ENCODE measurements around the gene ZBTB8A.
A peak's percentile ranks its signal among the peaks of the same experiment; 100 is the strongest.
"Not testable (repeated sequence)": the region's sequence is repeated elsewhere in the genome, so short reads cannot be mapped to it uniquely, and the experiment has no call there.

Gene ZBTB8A

DNA sequence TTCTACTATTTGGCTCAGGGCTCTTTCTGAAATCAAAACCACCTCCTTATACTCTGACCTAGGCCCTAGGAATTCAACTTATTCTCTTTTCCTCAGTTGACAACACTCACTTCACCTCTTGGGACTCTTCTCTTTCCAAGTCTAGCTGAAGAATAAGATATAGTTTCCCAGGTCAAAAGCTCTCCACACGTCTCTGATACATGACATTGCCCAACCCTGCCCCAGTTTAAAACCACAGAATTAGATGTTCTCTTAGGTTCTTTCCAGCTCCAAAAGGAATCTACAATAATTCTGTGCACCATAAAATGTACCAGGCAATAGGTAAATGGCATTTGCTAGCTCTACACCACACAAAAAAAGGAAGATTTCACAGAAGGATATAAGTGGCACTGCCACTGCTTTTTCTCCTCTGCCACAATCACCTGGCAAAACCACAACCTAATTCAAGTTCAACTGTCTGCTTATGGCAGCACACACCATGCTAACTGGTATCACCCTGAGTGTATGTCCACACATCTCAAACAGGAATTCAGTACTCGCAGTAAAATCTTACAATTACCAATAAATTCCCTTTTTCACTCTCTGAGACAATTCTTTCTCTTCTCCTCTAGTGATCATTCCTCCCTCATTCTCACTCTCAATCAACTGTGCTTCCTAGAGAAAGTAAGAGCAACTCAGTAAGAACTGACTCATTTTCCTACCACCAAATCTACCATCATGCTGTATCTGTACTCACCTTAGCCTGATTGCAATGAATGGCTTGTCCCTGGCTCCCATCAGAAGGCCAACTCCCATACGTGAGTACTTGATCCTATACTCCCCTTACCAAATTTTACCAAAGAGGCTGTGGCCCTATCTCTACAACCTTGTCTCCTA is 83.8 kb downstream of the ZBTB8A start:
- no peak for DNase-seq

DNA sequence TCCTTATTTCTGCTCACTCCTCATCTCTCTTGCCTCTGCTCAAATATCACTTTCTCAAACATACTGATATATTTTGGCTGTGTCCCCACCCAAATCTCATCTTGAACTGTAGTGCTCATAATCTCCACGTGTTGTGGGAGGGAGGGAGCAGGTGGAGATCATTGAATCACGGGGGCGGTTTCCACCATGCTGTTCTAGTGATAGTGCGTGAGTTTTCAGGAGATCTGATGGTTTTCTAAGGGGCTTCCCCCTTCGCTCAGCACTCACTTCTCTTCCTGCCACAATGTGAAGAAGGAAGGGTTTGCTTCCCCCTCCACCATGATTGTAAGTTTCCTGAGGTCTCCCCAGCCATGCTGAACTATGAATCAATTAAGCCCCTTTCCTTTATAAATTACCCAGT is 84.5 kb downstream of the ZBTB8A start:
- DNase-seq, result no peak

DNA sequence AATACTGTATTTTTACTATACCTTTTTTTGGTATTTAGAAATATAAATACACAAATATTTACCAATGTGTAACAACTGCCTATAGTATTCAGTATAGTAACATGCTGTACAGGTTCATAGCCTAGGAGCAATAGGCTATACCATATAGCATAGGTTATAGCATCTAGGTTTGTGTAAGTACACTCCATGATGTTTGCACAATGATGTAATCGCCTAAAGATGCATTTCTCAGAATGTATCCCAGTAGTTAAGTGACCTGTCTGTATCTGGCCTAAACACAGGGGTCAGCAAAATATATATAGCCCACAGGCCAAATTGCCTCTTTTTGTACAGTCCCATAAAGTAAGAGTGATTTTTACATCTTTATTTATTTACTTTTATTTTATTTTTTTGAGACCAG is 86.9 kb downstream of the ZBTB8A start:
- DNase-seq, result no peak

DNA sequence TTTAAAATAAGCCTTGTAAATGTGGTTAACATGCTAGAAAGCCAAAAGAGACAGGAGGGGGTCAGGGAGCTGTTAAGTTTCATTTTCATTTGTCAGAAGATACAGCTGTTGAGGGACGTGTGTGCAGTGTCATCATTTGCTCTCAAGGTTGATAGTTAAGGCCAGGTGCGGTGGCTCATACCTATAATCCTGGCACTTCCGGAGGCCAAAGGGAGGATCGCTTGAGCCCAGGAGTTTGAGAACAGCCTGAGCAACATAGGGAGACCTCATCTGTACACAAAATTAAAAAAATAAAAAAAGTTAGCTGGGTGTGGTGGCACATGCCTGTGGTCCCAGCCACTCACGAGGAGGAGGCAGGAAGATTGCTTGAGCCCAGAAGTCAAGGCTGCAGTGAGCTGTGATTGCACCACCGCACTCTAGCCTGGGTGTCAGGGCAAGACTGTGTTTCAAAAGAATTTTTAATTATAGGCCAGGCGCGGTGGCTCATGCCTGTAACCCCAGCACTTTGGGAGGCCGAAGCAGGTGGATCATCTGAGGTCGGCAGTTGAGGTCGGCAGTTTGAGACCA is 88.5 kb downstream of the ZBTB8A start:
- DNase-seq, result no peak

DNA sequence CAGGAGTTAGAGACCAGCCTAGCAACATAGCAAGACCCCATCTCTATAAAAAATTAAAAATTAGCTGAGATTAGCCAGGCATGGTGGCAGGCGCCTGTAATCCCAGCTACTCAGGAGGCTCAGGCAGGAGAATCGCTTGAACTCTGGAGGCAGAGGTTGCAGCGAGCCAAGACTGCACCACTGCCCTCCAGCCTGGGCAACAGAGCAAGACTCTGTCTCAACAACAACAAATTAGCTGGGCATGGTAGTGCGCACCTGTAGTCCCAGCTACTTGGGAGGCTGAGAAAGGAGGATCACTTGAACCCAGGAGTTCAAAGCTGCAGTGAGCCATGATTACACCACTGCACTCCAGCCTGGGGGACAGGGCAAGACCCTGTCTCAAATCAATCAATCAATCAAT is 90.9 kb downstream of the ZBTB8A start:
- DNase-seq, result not testable (repeated sequence)

DNA sequence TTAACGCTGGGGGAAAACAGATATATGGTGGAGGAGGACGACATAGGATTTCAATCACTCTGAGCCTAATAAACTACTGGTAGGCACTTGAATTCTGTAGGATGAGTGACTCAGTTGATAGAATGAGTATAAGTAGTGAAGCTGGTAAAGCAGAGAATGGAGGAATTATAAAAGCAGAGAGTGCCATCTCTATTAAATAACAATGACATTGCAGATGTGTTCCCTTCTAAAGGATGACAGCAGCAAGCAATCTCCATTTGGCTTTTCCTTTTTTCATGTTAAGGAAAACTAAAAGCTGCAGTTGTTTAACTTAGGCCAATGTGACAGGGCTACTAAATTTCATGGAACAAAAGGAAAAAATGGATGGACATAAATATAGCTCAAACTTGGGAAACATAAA is 93.6 kb downstream of the ZBTB8A start:
- no peak for DNase-seq

DNA sequence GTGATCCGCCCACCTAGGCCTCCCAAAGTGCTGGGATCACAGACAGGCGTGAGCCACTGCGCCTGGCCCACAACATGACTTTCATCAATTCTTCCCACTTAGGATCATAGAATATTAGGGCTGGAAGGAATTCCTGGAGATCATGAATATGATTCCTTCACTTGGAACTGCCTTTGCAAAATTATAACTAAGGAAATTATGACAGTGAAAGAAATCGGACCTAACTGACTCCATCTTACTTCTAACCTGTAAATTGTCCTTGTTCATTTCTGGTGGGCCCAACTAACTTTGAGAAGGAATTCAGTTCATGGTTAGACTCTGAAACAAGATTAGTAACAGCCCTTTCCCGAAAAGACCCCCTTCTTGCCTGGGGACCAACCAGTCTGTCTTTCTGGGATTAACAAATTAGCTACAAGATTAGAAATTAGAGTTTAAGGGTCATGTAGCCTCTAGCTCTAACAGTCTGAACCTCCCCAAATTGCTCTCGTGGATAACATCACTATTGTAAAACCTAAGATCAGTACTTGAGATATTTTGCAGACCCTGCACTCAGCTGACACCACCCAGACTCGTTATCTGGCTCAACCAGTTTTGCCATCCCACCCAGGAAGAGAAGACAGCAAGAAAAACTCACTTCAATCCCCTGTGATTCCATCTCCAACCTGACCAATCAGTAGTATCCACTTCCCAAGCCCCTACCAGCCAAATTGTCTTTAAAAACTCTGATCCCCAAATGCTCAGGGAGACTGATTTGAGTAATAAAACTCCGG is 96.5 kb downstream of the ZBTB8A start:
- no peak for DNase-seq

DNA sequence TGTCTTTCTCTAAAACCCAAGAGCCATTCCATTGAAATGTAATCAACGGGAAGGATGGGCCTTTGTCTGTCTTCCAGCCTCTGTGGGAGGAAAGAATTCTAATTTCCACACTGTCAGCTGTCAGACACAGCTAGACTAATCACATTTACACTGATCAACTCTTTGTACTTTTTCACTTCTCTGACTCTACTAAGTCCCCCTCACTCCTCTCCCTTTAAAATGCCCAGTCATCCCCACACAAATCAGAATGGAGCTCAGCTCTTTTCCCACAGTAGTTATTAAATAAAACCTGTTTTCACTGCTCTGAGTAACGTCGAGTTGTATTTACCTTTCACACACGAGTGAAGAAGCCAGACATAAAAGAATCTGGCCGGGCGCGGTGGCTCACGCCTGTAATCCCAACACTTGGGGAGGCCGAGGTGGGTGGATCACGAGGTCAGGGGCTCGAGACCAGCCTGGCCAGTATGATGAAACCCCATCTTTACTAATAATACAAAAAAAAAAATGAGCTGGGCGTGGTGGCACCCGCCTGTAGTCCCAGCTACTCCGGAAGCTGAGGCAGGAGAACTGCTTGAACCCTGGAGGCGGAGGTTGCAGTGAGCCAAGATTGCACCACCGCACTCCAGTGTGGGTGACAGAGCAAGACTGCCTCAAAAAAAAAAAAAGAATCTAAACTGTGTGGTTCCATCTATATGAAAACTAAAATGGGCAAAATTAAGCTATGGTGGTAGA is 97.9 kb downstream of the ZBTB8A start:
- DNase-seq, result no peak

DNA sequence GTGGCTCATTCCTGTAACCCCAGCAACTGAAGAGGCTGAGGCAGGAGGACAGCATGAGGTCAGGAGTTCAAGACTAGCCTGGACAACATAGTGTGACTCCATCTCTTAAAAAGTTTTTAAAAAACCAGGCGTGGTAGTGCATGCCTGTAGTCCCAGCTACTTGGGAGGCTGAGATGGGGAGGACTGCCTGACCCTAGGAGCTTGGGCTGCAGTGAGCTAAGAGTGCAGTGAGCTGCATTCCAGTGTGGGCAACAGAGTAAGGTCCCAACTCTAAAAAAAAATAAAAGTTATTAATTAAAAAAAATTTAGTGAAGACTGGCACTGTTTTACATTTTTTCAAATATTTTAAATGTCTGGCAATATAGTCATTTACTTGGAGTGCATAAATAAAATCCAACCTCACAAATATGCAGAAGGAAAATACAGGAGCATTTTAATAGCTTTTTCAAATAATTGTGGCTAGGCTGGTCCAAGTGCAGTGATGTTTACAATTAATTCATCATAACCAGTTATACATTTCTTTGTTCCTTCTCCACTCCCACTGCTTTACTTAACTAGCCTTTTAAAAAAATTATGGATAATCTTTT is 100.4 kb downstream of the ZBTB8A start:
- DNase-seq, result no peak

DNA sequence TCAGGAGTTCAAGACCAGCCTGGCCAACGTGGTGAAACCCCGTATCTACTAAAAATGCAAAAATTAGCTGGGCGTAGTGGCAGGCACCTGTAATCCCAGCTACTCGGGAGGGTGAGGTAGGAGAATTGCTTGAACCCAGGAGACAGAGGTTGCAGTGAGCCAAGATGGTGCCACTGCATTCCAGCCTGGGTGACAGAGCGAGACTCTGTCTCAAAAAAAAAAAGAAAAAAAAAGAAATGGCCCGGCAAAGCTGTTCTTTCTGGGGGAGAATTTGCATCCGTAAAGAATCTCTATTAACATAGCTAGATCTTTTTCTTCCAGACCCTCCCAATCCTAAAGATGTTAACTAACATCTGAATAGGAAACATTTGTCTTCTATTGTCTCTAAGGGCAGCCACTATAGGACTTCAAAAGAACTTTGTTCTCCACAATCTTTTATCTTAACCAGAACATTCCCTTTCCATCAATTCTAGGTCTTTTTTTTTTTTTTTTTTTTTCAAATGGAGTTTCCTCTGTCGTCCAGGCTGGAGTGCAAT is 103.1 kb downstream of the ZBTB8A start:
- DNase-seq, result not testable (repeated sequence)

DNA sequence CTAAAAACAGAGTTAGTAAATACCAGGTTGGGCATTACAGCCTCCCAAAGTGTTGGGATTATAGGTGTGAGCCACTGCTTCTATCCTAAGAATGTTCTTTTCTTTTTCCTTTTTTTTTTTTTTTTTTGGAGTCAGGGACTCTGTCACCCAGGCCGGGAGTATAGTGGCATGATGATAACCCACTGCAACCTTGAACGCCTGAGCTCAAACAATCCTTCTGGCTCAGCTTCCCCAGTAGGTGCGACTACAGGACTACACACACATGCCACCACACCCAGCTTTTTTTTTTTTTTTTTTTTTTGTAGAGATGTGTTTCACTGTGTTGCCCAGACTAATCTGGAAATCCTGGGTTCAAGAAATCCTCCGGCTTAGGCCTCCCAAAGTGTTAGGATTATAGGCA is 105.2 kb downstream of the ZBTB8A start:
- DNase-seq, result no peak

DNA sequence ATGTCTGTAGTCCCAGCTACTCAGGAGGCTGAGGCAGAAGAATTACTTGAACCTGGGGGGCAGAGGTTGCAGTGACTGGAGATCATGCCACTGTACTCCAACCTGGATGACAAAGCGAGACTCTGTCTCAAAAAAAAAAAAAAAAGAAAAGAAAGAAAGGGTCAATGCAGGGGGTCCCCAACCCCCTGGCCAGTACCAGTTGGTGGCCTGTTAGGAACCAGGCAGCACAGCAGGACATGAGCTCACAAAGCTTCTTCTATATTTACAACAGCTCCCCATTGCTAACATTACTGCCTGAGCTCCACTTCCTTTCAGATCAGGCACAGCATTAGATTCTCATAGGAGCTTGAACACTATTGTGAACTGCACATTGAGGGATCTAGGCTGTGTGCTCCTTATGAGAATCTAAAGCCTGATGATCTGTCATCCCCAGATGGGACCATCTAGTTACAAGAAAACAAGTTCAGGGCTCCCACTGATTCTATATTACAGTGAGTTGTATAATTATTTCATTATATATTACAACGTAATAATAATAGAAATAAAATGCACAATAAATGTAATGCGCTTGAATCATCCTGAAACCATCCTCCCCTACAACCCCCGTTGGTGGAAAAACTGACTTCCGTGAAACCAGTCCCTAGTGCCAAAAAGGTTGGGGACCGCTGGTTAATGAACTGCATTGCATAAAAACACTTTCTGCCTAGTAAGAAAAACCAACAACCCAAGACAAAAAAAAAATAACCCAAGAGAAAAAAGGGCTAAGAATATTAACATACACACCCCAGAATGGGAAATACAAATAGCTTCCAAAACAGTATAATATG is 108.3 kb downstream of the ZBTB8A start:
- DNase-seq, result no peak

DNA sequence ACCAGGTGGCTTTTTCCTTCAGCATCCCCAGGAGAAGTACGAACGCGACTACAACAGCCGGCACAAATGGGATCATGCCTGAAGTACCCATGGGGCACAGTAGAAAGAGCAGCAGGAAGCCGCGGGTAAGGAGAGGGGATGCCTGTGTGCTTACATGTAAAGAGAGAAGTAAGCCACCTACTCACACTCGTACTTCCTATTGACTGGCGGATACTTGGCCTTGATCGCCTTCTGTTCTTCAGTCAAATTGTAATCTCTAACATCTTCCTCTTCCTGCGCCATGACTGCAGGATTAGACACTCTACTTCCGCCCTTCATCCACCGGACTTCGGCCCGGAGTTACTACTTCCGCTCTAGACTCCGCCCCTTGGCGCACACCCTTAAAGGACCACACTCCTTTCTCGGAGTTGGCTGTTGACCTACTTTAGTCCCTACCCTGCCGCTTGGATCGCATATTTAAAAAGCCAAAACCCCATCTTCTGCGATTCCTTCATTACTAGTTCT is 111.1 kb downstream of the ZBTB8A start, which contains the start of gene ZBTB8OS:
Gene ZBTB8OS, minus strand, starts transcription at position 303 of the 504 bp plus-strand sequence. Its CDS starts 21 bp downstream, at position 282.
- peak; percentile 95 for DNase-seq

DNA sequence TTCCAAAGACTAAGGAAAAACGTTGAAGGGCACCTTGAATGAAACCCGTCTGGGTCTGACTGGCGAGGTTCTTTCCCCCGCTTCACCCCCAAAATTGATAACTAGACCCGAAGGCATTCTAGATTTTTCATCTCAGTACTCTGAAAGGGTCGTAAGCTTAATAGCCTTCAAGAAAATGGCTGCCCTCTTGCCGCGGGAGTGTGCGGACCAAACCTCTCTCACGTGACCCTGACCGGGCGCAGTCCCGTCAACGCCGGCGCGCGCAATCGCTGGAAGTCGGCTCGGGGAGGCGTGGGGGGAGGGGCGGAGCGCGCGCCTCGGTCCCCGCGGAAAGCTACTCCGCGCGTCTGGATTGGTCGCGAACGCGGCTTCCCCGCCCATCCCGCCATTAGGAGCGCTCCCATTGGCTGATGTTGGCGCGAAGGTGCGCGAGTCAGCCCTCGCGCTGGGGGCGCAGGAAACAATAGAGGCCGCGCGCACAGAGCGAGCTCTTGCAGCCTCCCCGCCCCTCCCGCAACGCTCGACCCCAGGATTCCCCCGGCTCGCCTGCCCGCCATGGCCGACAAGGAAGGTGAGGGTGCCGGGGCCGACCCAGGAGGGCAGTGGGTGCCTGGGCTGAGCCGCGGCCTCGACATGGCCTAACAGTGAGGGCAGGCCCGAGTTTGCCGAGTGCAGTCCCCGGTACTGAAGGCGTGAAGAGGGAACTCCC is 111.7 kb downstream of the ZBTB8A start, which contains the start of gene RBBP4:
Gene RBBP4, plus strand, starts transcription at position 457 of the 709 bp plus-strand sequence. Its CDS starts 99 bp downstream, at position 556.
- peak; percentile 97 for DNase-seq

DNA sequence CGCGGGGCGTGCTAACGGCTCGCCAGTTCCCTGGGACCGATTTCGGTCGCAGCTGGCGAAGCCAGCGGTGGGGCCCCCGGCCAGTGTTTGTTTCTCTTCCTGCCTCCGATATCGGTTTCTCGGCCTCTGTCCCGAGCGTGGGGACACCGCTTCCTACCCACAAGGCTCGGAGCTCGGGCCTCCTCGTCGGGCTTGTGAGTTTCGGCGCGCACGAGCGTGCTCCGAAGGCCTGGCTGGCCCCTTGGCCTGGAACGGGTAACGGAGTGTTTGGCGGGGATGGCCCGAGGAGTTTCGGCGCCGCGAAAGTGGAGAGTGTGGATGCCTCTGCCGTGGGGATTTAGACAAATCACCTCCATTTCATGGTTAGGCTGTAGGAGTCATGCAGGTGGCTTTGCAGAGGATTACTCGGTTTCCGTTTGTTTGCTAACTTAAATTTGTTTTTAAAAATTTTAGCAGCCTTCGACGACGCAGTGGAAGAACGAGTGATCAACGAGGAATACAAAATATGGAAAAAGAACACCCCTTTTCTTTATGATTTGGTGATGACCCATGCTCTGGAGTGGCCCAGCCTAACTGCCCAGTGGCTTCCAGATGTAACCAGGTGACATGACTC is 112.3 kb downstream of the ZBTB8A start:
- no peak for DNase-seq

DNA sequence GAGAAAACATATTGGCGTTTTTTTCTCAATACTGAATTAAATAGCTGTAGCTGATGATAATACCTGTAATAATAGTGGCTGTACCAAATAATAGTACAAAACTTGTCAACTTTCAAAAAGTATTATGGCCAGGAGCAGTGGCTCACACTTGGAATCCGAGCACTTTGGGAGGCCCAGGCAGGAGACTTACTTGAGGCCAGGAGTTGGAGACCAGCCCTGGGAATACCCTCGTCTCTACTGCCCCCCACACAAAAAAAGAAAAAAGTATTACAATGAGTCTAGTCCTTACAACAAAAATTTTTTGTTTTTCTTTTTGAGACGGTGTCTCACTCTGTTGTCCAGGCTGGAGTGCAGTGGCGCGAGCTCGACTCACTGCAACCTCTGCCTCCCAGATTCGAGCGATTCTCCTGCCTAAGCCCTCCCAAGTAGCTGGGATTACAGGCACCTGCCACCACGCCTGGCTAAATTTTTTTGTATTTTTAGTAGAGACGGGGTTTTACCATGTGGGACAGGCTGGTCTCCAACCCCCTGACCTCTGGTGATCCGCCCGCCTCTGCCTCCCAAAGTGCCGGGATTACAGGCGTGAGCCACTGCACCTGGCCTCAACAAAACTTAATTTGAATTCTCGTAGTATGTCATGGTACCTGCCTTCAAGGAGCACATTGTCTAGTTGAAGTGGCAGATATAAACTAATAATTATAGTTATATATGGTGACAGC is 113.2 kb downstream of the ZBTB8A start:
- no peak for DNase-seq
